ENCODE data around the gene OLFML2A.

GRCh38 chr9:124758061-124758460 lies 18.9 kb upstream of the OLFML2A start:
- TF ChIP-seq CREM (CRISPR knock-in tag; IDR thresholded peaks at IDR 0.05): no peak
- TF ChIP-seq TEAD1 (CRISPR knock-in tag; IDR thresholded peaks at IDR 0.05): peak; percentile 39; the same call in 1 of the 2 replicates
- TF ChIP-seq CTCF (IDR thresholded peaks at IDR 0.05): no peak
- no peak for TF ChIP-seq NR2C2 (CRISPR knock-in tag; IDR thresholded peaks at IDR 0.05)
- no peak for TF ChIP-seq MLX (CRISPR knock-in tag; IDR thresholded peaks at IDR 0.05)
- no peak for TF ChIP-seq KAT7 (CRISPR knock-in tag; IDR thresholded peaks at IDR 0.05; ENCODE audit: borderline replicate concordance)
- TF ChIP-seq MAX (CRISPR knock-in tag; IDR thresholded peaks at IDR 0.05): no peak
- TF ChIP-seq ZNF671 (CRISPR knock-in tag; IDR thresholded peaks at IDR 0.05): no peak
- TF ChIP-seq USF2 (CRISPR knock-in tag; IDR thresholded peaks at IDR 0.05): no peak

Measured in WTC11 (cell line).